HG02840 (cell line): ENCODE results near the gene AMELX.

Experiments used
- ATAC-seq: cut with Tn5 transposase; IDR thresholded peaks from one replicate; pipeline ENCODE4 v1.9.1; 2021; ENCODE audit warnings: mild to moderate bottlenecking, moderate library complexity, moderate number of reproducible peaks; ENCODE audit not compliant: unreplicated experiment, low FRiP score

The AMELX gene

GRCh38 chrX:11293113-11293512 lies at the start of gene AMELX:
Gene AMELX (plus strand): TSS chrX:11293413. CDS start chrX:11294789, 1,376 bp downstream.
- no peak for ATAC-seq

GRCh38 chrX:11244636-11245035 lies 48.6 kb upstream of the AMELX start:
- ATAC-seq = no peak

- ATAC-seq = no peak
These were observed 38.6 kb upstream of the AMELX start for GRCh38 chrX:11254417-11255109.

GRCh38 chrX:11257290-11257689 lies 35.9 kb upstream of the AMELX start:
- no peak for ATAC-seq

GRCh38 chrX:11257711-11258110 lies 35.5 kb upstream of the AMELX start:
- no peak for ATAC-seq

GRCh38 chrX:11259437-11259836 lies 33.8 kb upstream of the AMELX start:
- ATAC-seq = no peak

GRCh38 chrX:11261260-11261659 lies 32.0 kb upstream of the AMELX start:
- no peak for ATAC-seq

GRCh38 chrX:11264925-11265324 lies 28.3 kb upstream of the AMELX start:
- ATAC-seq = no peak

GRCh38 chrX:11265352-11265751 lies 27.9 kb upstream of the AMELX start:
- ATAC-seq = no peak

- no peak for ATAC-seq
These were observed 26.6 kb upstream of the AMELX start for GRCh38 chrX:11266573-11267003.

GRCh38 chrX:11267425-11267824 lies 25.8 kb upstream of the AMELX start:
- no peak for ATAC-seq

- no peak for ATAC-seq
These were observed 24.2 kb upstream of the AMELX start for GRCh38 chrX:11269006-11269405.

GRCh38 chrX:11269996-11270395 lies 23.2 kb upstream of the AMELX start:
- no peak for ATAC-seq

- ATAC-seq = no peak
These were observed 20.9 kb upstream of the AMELX start for GRCh38 chrX:11272290-11272689.

GRCh38 chrX:11272863-11273262 lies 20.4 kb upstream of the AMELX start:
- ATAC-seq = no peak

- no peak for ATAC-seq
These were observed 19.7 kb upstream of the AMELX start for GRCh38 chrX:11273544-11273943.

GRCh38 chrX:11282043-11282442 lies 11.2 kb upstream of the AMELX start:
- no peak for ATAC-seq

- ATAC-seq = no peak
These were observed 7.6 kb upstream of the AMELX start for GRCh38 chrX:11285651-11286050.

GRCh38 chrX:11287505-11287904 lies 5.7 kb upstream of the AMELX start:
- ATAC-seq = no peak

GRCh38 chrX:11290416-11291102 lies 2.7 kb upstream of the AMELX start:
- no peak for ATAC-seq

GRCh38 chrX:11296051-11296450 lies 2.8 kb downstream of the AMELX start:
- ATAC-seq = no peak

- ATAC-seq = no peak
These were observed 5.4 kb downstream of the AMELX start for GRCh38 chrX:11298600-11298999.
